ENCODE results near the gene CHD1L. TPM values are rescaled to one million over a fixed set of nuclear protein-coding genes. Genes with fewer than 3 reads are reported as not detected.

Gene CHD1L
- polyA plus RNA-seq, 3 donors, result 13.1 to 23.0 (median 15.2) TPM

DNA sequence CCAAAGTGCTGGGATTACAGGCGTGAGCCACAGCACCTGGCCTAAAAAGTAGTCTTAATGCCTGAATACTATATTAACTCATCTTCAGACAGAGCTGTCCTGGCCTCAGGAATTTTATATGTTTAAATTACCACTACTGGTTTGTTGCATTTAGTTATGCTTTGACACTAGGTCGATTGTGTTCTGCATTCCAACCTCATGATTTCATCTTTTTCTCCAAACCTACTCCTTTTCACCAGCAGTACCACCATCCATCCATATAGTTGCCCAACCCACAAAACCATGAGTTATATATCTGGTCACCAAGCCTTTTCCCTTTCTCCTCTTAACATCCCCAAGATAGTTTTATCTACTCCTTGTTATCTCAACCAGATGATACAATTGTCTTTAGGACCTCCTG is 39.9 kb upstream of the CHD1L start:
- Histone ChIP-seq H3K9me3 (replicated peaks in 1 of 2; ENCODE audit: control insufficient read depth in 1 of 2, insufficient read depth in 1 of 2, low read length in 2 of 2) (no peaks in the 10 kb centered on the region), H3K36me3 (replicated peaks in 1 of 2; ENCODE audit: control insufficient read depth in 1 of 2, insufficient read depth in 2 of 2, low read length in 2 of 2) (peaks cover 4 to 7% of the 10 kb centered on the region in 2 donors), H3K27me3 (ENCODE audit: control insufficient read depth in 2 of 2, insufficient read depth in 2 of 2, low read length in 2 of 2) (no peaks in the 10 kb centered on the region), H3K4me2 (replicated peaks; ENCODE audit: extremely low read depth, low read length, poor library complexity, severe bottlenecking) (no peak overlapping the region), H3K27ac (ENCODE audit: low read depth in 1 of 2, low read length in 2 of 2) (no peak overlapping the region), H3K9ac (ENCODE audit: insufficient read depth, low read length, poor library complexity, severe bottlenecking) (no peak overlapping the region), H3K4me3 (replicated peaks in 1 of 3; ENCODE audit: low read depth in 2 of 3, low read length in 3 of 3) (no peak overlapping the region), H3K79me2 (ENCODE audit: insufficient read depth, low read length) (no peaks in the 10 kb centered on the region), H2AFZ (ENCODE audit: insufficient read depth, low read depth, low read length, poor library complexity, severe bottlenecking) (no peak overlapping the region), H4K20me1 (ENCODE audit: insufficient read depth, low read length) (no peaks in the 10 kb centered on the region), H3K4me1 (ENCODE audit: control insufficient read depth in 1 of 2, insufficient read depth in 2 of 2, low read length in 2 of 2) (peaks cover 13 to 18% of the 10 kb centered on the region in 2 donors)
- DNase-seq, result no peak
- intact Hi-C loops (cut with micrococcal nuclease), result no loop called here
- Mint-ChIP-seq H3K36me3 (peaks cover 22 to 26% of the 10 kb centered on the region in 2 donors), H3K4me3 (no peak overlapping the region), H3K27ac (no peak overlapping the region), H3K27me3 (ENCODE audit: low read depth in 3 of 3) (peaks cover 0 to 2% (median 0%) of the 10 kb centered on the region in 3 donors), H3K9me3 (peaks cover 0 to 3% (median 2%) of the 10 kb centered on the region in 7 donors), H3K4me1 (peaks cover 17% of the 10 kb centered on the region)
- TF ChIP-seq, protein P1, sequence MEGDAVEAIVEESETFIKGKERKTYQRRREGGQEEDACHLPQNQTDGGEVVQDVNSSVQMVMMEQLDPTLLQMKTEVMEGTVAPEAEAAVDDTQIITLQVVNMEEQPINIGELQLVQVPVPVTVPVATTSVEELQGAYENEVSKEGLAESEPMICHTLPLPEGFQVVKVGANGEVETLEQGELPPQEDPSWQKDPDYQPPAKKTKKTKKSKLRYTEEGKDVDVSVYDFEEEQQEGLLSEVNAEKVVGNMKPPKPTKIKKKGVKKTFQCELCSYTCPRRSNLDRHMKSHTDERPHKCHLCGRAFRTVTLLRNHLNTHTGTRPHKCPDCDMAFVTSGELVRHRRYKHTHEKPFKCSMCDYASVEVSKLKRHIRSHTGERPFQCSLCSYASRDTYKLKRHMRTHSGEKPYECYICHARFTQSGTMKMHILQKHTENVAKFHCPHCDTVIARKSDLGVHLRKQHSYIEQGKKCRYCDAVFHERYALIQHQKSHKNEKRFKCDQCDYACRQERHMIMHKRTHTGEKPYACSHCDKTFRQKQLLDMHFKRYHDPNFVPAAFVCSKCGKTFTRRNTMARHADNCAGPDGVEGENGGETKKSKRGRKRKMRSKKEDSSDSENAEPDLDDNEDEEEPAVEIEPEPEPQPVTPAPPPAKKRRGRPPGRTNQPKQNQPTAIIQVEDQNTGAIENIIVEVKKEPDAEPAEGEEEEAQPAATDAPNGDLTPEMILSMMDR (IDR thresholded peaks at IDR 0.05), result no peak
- WGBS (ENCODE audit: insufficient coverage), result no CpG with 5 or more reads among the region's 2 CpGs

DNA sequence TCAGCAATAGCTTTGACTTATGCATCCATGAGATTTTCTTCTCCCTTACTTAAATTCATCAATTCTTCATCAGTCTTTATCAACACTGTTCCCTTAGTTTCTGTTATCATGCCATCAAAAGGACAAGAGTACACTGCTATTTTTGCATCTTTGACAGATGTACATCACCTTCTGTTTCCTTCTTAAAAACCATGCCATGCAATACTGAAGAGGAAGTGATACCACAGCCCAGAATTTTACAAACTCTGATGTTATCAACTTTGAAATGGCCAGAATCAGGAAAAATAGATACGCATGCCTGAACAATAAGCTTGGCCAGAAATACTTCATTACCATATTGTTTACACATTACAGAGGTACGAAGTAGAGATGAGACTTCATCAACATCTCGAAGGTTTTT is 38.4 kb upstream of the CHD1L start:
- peak overlapping the region in 1 of 3 experiments; percentile 47 for H3K4me3 ChIP-seq (replicated peaks in 1 of 3; ENCODE audit: low read depth in 2 of 3, low read length in 3 of 3)
- no peaks in the 10 kb centered on the region for H4K20me1 ChIP-seq (ENCODE audit: insufficient read depth, low read length)
- Mint-ChIP-seq H3K4me1 (peaks cover 17% of the 10 kb centered on the region), H3K27me3 (ENCODE audit: low read depth in 3 of 3) (peaks cover 0 to 2% (median 0%) of the 10 kb centered on the region in 3 donors), H3K27ac (no peak overlapping the region), H3K4me3 (no peak overlapping the region), H3K36me3 (peaks cover 33 to 37% of the 10 kb centered on the region in 2 donors), H3K9me3 (peaks cover 0 to 3% (median 2%) of the 10 kb centered on the region in 7 donors)
- H3K9me3 ChIP-seq (replicated peaks in 1 of 2; ENCODE audit: control insufficient read depth in 1 of 2, insufficient read depth in 1 of 2, low read length in 2 of 2), result no peaks in the 10 kb centered on the region
- WGBS (ENCODE audit: insufficient coverage), result 0% methylated on average over 2 of the region's 3 CpGs
- H3K36me3 ChIP-seq (replicated peaks in 1 of 2; ENCODE audit: control insufficient read depth in 1 of 2, insufficient read depth in 2 of 2, low read length in 2 of 2), result peaks cover 13 to 22% of the 10 kb centered on the region in 2 donors
- H3K9ac ChIP-seq (ENCODE audit: insufficient read depth, low read length, poor library complexity, severe bottlenecking), result no peak overlapping the region
- peak overlapping the region in 1 of 2 donors; percentile 61 for H3K27ac ChIP-seq (ENCODE audit: low read depth in 1 of 2, low read length in 2 of 2)
- peak overlapping the region; percentile 38 for H3K4me2 ChIP-seq (replicated peaks; ENCODE audit: extremely low read depth, low read length, poor library complexity, severe bottlenecking)
- DNase-seq, result peak in 1 of 3 donors; percentile 19
- peak overlapping the region; percentile 54 for H2AFZ ChIP-seq (ENCODE audit: insufficient read depth, low read depth, low read length, poor library complexity, severe bottlenecking)
- TF ChIP-seq, protein P1 (IDR thresholded peaks at IDR 0.05), result no peak
- no peaks in the 10 kb centered on the region for H3K79me2 ChIP-seq (ENCODE audit: insufficient read depth, low read length)
- H3K27me3 ChIP-seq (ENCODE audit: control insufficient read depth in 2 of 2, insufficient read depth in 2 of 2, low read length in 2 of 2), result no peaks in the 10 kb centered on the region
- intact Hi-C loops (cut with micrococcal nuclease), result no loop called here
- peaks cover 13 to 18% of the 10 kb centered on the region in 2 donors for H3K4me1 ChIP-seq (ENCODE audit: control insufficient read depth in 1 of 2, insufficient read depth in 2 of 2, low read length in 2 of 2)
